ENCODE results near the gene DUSP11. TPM values are rescaled to one million over a fixed set of nuclear protein-coding genes. Genes with fewer than 3 reads are reported as not detected.

Gene DUSP11
- polyA plus RNA-seq, 1 of the 3 experiments (the other 2 are of a cell fraction) = 14.4 TPM

DNA sequence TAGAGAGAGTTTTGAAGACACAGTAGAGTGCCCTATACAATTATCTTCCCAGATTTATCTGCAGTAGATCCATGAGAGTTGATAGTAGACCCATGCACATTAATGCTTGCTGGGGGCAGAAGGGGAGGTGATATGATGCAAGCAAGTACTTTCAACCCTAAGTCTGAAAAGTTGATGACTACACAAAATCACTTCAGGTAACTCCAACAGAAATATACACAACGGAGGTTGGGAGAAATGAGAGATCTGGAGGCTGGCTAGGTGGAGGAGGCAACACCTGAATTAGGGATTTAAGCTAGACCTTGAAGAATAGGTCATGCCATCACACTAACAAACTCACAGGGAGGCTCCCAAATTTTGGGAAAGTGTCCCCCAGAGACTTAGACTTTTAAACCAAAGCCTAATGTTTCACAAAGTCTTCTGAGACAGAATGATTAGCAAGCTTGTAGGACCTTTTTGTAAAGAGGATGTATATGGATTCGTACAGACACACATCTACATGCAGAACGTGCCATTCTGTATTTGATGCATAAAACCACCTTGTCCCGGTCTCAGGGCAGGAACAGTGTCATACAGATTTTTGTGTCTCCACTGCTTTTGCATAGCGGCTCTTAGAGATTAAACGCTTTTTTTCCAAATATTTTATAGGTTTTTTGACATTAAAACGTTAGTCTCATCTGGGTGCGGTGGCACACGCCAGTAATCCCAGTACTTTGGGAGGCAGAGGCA lies 47.9 kb upstream of the DUSP11 start:
- DNase-seq = no peak
- Histone ChIP-seq H3K27ac (ENCODE audit: low read depth in 2 of 2, low read length in 1 of 2) (no peak overlapping the region), H3K4me2 (peak overlapping the region; percentile 92), H3K36me3 (replicated peaks in 1 of 2; ENCODE audit: control insufficient read depth in 1 of 2, insufficient read depth in 2 of 2, low read length in 1 of 2) (peaks cover 6 to 16% of the 10 kb centered on the region in 2 experiments), H4K20me1 (ENCODE audit: insufficient read depth) (no peaks in the 10 kb centered on the region), H3K27me3 (ENCODE audit: insufficient read depth) (no peaks in the 10 kb centered on the region), H3K4me3 (ENCODE audit: low read depth in 2 of 2, low read length in 1 of 2) (peak overlapping the region; percentile 86 to 96; a peak in 3 of 4 replicates), H2AFZ (ENCODE audit: low read depth) (peak overlapping the region; percentile 98; the same call in 1 of the 2 replicates), H3K9me3 (no peaks in the 10 kb centered on the region), H3K4me1 (ENCODE audit: control insufficient read depth in 1 of 2, insufficient read depth in 2 of 2, low read depth in 1 of 2, low read length in 1 of 2) (peaks cover 13 to 14% of the 10 kb centered on the region in 2 experiments; a peak in 3 of 4 replicates), H3F3A (replicated peaks; ENCODE audit: insufficient read depth) (peaks cover 29% of the 10 kb centered on the region), H3K9me2 (no peaks in the 10 kb centered on the region), H3K9ac (no peak overlapping the region), H3K79me2 (ENCODE audit: insufficient read depth) (peaks cover 31% of the 10 kb centered on the region)
- ChIA-PET POLR2A (interaction anchor here (0.8 to 1.3 kb wide), 9 partner anchors 91 to 507 kb away, joined by 3 to 9 read pairs (median 4); partner anchors contain the start of genes BOLA3, MOB1A, MTHFD2 and TPRKB), CTCF (interaction anchor here (0.6 to 9.4 kb wide), 11 partner anchors 12 to 507 kb away, joined by 3 to 155 read pairs (median 5); partner anchors contain the start of gene BOLA3)
- WGBS (ENCODE audit: low lambda C conversion rate) = 70% methylated on average over 9 of the region's 9 CpGs
- TF ChIP-seq, protein P1, sequence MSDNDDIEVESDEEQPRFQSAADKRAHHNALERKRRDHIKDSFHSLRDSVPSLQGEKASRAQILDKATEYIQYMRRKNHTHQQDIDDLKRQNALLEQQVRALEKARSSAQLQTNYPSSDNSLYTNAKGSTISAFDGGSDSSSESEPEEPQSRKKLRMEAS (IDR thresholded peaks at IDR 0.05; ENCODE audit: low read depth) = no peak
- TF ChIP-seq, protein P2, sequence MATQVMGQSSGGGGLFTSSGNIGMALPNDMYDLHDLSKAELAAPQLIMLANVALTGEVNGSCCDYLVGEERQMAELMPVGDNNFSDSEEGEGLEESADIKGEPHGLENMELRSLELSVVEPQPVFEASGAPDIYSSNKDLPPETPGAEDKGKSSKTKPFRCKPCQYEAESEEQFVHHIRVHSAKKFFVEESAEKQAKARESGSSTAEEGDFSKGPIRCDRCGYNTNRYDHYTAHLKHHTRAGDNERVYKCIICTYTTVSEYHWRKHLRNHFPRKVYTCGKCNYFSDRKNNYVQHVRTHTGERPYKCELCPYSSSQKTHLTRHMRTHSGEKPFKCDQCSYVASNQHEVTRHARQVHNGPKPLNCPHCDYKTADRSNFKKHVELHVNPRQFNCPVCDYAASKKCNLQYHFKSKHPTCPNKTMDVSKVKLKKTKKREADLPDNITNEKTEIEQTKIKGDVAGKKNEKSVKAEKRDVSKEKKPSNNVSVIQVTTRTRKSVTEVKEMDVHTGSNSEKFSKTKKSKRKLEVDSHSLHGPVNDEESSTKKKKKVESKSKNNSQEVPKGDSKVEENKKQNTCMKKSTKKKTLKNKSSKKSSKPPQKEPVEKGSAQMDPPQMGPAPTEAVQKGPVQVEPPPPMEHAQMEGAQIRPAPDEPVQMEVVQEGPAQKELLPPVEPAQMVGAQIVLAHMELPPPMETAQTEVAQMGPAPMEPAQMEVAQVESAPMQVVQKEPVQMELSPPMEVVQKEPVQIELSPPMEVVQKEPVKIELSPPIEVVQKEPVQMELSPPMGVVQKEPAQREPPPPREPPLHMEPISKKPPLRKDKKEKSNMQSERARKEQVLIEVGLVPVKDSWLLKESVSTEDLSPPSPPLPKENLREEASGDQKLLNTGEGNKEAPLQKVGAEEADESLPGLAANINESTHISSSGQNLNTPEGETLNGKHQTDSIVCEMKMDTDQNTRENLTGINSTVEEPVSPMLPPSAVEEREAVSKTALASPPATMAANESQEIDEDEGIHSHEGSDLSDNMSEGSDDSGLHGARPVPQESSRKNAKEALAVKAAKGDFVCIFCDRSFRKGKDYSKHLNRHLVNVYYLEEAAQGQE (IDR thresholded peaks at IDR 0.05; ENCODE audit: low read depth, low read length) = no peak
- TF ChIP-seq TAF1 (IDR thresholded peaks at IDR 0.05; ENCODE audit: borderline replicate concordance, low read depth, low read length) (no peak), NFIC (IDR thresholded peaks at IDR 0.05; ENCODE audit: borderline replicate concordance) (no peak), ELF1 (IDR thresholded peaks at IDR 0.05) (no peak), RAD21 (IDR thresholded peaks at IDR 0.05; ENCODE audit: low read length) (no peak)
- TF ChIP-seq, protein P3, sequence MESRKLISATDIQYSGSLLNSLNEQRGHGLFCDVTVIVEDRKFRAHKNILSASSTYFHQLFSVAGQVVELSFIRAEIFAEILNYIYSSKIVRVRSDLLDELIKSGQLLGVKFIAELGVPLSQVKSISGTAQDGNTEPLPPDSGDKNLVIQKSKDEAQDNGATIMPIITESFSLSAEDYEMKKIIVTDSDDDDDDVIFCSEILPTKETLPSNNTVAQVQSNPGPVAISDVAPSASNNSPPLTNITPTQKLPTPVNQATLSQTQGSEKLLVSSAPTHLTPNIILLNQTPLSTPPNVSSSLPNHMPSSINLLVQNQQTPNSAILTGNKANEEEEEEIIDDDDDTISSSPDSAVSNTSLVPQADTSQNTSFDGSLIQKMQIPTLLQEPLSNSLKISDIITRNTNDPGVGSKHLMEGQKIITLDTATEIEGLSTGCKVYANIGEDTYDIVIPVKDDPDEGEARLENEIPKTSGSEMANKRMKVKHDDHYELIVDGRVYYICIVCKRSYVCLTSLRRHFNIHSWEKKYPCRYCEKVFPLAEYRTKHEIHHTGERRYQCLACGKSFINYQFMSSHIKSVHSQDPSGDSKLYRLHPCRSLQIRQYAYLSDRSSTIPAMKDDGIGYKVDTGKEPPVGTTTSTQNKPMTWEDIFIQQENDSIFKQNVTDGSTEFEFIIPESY (IDR thresholded peaks at IDR 0.05; ENCODE audit: borderline replicate concordance, low read depth) = no peak

DNA sequence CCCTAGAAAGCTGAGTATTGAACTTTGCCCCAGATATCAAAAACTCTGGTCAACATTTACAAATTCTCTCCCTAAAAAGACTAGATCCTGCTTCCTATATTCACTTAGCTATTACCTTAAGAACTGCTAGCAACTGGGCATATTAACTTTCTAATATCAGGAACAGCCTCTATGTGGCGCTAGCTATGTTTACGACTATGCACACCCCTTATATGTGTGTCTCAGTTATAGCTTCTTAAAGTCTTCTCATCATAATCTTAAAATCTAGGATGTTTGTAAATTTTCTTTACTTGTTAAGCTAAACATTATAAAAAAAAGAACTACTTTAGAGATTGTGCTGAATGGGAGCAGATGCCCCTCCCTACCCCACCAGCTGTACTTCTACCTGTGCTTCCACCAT lies 47.1 kb upstream of the DUSP11 start:
- Histone ChIP-seq H3K27me3 (ENCODE audit: insufficient read depth) (no peaks in the 10 kb centered on the region), H3K4me2 (no peak overlapping the region), H3K9me2 (no peaks in the 10 kb centered on the region), H4K20me1 (ENCODE audit: insufficient read depth) (no peaks in the 10 kb centered on the region), H3K36me3 (replicated peaks in 1 of 2; ENCODE audit: control insufficient read depth in 1 of 2, insufficient read depth in 2 of 2, low read length in 1 of 2) (peaks cover 0 to 10% of the 10 kb centered on the region in 2 experiments), H3K9ac (no peak overlapping the region), H2AFZ (ENCODE audit: low read depth) (no peak overlapping the region), H3K4me1 (ENCODE audit: control insufficient read depth in 1 of 2, insufficient read depth in 2 of 2, low read depth in 1 of 2, low read length in 1 of 2) (peaks cover 10 to 12% of the 10 kb centered on the region in 2 experiments; a peak in 3 of 4 replicates), H3F3A (replicated peaks; ENCODE audit: insufficient read depth) (peaks cover 29% of the 10 kb centered on the region), H3K4me3 (ENCODE audit: low read depth in 2 of 2, low read length in 1 of 2) (no peak overlapping the region), H3K9me3 (no peaks in the 10 kb centered on the region), H3K27ac (ENCODE audit: low read depth in 2 of 2, low read length in 1 of 2) (no peak overlapping the region), H3K79me2 (ENCODE audit: insufficient read depth) (peaks cover 23% of the 10 kb centered on the region)
- WGBS (ENCODE audit: low lambda C conversion rate) = 18% methylated on average over 2 of the region's 2 CpGs
- no peak for DNase-seq
- CTCF ChIA-PET = interaction anchor here (0.6 to 9.4 kb wide), 11 partner anchors 11 to 508 kb away, joined by 3 to 155 read pairs (median 3); partner anchors contain the start of gene BOLA3
- peak; percentile 52 for TF ChIP-seq RAD21 (IDR thresholded peaks at IDR 0.05; ENCODE audit: low read length)
- TF ChIP-seq, protein P4, sequence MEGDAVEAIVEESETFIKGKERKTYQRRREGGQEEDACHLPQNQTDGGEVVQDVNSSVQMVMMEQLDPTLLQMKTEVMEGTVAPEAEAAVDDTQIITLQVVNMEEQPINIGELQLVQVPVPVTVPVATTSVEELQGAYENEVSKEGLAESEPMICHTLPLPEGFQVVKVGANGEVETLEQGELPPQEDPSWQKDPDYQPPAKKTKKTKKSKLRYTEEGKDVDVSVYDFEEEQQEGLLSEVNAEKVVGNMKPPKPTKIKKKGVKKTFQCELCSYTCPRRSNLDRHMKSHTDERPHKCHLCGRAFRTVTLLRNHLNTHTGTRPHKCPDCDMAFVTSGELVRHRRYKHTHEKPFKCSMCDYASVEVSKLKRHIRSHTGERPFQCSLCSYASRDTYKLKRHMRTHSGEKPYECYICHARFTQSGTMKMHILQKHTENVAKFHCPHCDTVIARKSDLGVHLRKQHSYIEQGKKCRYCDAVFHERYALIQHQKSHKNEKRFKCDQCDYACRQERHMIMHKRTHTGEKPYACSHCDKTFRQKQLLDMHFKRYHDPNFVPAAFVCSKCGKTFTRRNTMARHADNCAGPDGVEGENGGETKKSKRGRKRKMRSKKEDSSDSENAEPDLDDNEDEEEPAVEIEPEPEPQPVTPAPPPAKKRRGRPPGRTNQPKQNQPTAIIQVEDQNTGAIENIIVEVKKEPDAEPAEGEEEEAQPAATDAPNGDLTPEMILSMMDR (IDR thresholded peaks at IDR 0.05) = peak; percentile 62
- TF ChIP-seq, protein P2 (IDR thresholded peaks at IDR 0.05; ENCODE audit: low read depth, low read length) = no peak
- POLR2A ChIA-PET = no interaction called here
